HG03025 (cell line): ENCODE data around the gene PLD3.

Source experiments
- ATAC-seq: cut with Tn5 transposase; IDR thresholded peaks from one replicate; pipeline ENCODE4 v1.9.1; 2021; ENCODE audit warnings: mild to moderate bottlenecking, moderate library complexity; ENCODE audit not compliant: unreplicated experiment, low FRiP score

The PLD3 gene, protein sequence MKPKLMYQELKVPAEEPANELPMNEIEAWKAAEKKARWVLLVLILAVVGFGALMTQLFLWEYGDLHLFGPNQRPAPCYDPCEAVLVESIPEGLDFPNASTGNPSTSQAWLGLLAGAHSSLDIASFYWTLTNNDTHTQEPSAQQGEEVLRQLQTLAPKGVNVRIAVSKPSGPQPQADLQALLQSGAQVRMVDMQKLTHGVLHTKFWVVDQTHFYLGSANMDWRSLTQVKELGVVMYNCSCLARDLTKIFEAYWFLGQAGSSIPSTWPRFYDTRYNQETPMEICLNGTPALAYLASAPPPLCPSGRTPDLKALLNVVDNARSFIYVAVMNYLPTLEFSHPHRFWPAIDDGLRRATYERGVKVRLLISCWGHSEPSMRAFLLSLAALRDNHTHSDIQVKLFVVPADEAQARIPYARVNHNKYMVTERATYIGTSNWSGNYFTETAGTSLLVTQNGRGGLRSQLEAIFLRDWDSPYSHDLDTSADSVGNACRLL

DNA sequence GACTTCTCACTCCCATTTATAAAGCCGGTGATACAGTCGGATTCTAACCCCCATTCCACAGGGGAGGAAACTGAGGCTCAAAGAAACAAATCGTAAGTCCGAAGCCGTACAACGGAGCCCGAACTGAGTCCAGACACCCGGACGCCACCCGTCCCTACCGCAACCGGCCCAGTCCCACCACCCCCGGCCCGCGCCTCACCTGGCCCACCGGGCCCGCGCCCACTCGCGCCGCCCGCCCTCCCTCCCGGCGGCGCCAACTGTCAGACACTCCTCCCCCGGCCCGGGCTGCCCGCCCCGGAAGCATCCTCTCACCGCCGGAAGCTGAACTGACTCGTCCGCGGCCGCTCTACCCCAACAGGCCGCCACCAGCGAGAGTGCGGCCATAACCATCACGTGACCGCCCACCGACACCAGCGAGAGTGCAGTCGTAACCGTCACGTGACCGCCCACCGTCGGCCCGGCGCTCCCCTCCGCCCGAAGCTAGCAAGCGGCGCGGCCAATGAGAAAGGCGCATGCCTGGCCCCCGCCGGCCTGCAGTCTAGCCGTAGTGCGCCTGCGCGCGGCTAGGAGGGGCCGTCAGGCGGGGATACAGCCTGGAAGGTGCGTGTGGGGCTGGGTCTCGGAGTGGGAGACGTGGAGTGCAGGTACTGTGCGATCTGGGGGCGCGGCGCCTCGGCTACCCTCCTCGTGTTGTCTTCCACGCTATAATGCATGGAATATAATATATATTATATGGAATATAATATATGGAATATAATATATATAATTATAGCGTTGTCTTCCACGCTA, at the start of gene PLD3, which contains the start of gene C19orf47:
TSS of gene PLD3 (plus strand) at position 571 of the 789 bp plus-strand sequence. CDS start 17,789 bp downstream, outside the sequence.
TSS of gene C19orf47 (minus strand) at position 273 of the 789 bp plus-strand sequence. CDS start 6,540 bp downstream, outside the sequence.
- ATAC-seq = peak; percentile 93

DNA sequence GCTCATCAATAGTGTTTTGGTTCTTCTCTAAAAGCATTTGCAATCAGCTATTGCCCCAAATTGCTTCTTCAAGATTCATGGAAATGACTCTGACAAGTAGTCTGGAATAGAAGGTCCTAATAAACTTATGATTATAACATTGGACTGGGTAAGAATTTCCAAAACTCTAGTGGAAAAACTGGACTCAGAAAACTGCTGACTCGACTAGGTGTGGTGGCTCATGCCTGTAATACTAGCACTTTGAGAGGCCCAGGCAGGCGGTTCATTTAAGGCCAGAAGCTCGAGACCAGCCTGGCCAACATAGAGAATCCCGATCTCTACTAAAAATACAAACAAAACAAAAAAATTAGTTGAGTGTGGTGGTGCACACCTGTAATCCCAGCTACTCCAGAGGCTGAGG, 47.8 kb upstream of the PLD3 start:
- no peak for ATAC-seq

DNA sequence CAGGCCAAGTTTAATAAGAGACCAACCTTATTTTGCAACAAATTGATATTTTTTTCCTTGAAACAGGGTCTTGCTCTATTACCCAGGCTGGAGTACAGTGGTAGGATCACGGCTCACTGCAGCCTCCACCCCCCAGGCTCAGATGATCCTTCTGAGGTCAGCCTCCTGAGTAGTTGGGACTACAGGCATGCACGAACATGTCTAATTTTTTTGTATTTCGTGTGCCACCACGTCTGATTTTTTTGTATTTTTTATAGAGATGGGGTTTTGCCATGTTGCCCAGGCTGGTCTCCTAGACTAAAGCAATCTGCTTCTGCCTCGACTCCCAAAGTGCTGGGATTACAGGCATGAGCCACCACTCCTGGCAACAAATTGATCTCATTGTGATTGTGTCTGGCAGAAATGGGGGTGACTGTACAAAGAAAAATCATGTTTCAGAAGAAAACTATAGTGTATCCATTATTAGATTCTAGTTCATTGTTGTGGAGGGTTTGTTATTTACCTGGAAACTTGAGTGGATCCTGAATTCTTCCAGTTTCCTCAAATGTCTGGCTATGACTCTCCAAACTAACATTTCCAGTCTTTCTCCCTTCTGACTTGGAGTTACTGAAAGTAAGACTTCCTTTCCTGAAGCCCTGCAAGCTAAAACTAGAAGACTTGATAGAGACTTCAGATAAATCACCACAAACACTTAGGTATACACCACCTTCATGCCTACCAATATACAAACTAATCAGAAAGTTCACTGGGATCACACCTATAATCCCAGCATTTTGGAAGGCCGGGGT, 46.1 kb upstream of the PLD3 start:
- ATAC-seq = no peak

DNA sequence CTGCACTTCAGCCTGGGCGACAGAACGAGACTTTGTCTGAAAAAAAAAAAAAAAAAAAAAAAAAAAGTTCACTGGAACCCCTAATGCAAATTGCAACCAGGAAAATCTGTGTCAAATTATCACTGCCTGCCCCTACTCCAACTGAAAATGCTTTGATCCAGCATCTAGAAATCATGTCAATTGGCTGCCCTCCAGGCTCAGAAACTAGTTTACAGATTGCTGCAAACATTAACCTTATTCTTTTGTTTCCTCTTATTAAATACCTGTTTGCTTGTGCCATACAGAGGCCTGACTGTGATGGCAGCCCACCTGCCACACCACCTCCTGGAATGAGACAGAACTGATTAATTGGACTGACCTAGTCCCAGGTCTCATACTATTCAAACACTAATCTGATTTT, 44.7 kb upstream of the PLD3 start:
- no peak for ATAC-seq

DNA sequence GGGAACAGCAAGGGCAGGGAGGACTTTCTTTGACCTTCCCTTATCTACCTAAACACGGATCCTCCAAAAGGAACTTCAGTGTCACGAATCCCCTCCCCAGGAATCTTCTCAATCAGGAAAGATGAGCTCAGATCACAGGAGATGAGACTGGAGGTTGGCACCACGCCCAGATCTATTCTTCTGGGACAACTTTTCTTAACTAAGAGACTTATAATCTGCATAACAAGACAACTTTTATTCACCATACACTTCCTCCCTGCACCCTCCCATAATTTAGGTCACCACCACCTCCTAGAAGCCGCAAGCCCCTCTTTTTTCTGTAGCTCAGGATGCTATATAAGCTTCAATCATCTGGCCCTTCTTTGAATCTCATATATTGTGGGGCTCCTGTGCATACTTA, 44.2 kb upstream of the PLD3 start:
- no peak for ATAC-seq

DNA sequence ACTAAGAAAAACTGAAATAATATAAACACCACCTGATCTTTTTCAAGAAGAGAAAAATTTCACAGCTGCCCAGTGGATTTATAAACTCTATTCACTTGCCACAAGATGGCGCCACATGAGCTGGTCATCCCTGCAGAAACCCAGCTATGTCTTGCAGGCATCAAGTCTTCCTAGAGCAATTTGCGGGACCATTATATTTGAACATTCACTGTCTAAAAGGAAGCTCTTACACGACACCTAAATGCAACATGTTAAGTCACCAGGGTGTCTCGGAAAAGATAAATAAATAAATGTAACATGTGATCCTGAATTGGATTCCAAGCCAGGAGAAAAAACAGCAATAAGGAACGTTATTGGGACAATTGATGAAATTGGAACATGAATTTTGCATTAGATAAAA, 43.1 kb upstream of the PLD3 start:
- no peak for ATAC-seq

DNA sequence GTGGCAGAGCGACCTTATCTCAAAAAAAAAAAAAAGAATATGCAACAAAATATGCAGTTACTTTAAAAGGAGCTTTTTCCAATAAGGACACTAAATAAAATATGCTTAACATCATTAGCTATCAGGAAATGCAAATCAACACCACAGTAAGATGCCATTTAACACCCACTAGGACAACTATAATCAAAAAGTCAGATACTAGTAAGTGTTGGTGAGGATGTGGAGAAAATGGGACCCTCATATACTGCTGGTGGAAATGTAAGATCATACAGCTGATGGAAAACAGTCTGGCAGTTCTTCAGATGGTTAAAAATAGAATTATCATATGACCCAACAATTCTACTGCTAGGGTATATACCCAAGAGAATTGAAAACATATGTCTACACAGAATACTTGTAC, 38.8 kb upstream of the PLD3 start:
- ATAC-seq = no peak

DNA sequence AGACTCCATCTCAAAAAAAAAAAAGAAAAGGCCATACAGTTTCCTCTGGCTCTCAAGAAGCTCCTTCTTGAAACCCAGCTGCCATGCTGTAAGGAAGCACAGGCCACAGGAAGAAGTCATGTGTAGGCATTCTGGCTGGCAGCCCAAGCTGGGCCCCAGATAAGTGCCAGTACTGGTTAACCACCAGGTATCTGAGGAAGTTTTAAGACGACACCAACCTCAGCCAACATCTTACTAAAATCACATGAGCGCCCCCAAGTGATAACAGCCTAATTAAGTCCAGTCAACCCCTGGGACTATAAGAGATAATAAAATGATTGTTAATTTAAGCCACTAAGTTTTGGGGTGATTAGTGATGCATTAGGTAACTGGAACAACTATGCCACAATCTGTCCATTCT, 36.0 kb upstream of the PLD3 start:
- no peak for ATAC-seq

DNA sequence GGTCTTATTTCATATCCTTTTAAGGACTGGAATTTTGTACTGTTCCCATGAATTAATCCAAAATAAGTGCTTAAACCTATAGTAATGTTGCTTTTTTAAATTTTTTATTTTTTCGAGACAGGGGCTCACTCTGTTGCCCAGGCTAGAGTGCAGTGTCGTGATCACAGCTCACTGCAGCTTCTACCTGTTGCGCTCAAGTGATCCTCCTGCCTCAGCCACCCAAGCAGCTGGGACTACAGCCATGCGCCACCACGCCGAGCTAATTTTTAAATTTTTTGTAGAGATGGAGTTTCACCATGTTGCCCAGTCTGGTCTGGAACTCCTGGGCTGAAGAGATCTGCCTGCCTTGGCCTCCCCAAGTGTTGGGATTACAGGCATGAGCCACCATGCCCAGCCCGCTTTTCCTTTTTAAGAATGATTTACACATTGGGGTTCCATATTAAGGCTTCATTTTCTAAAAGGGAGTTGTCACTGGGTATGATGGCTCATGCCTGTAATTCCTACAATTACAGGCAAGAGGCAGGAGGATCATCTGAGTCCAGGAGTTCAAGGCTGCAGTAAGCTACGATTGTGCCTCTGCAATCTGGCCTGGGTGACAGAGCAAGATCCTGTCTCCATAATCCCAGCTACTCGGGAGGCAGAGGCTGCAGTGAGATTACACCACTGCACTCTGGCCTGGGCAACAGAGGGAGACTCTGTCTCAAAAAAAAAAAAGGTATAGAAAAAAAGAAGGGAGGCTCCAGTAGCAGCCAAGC, 35.1 kb upstream of the PLD3 start:
- no peak for ATAC-seq

DNA sequence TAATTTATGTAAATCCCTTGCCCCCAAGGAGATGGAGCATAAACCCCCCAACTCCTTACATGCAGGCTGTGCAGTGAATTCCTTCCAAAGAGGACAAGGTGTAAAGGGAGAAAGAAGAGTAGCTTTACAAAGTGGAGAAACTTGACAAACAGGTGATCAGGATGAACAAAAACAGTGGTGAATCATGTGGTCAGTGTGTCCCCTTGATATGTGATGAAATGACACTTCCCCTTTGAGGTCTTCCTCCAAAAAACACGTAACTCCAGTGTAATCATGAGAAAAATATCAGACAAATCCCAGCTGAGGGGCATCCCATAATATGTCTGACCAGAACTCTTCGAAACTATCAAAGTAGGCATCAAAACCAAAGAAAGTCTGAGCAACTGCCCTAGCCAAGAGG, 33.8 kb upstream of the PLD3 start:
- no peak for ATAC-seq

DNA sequence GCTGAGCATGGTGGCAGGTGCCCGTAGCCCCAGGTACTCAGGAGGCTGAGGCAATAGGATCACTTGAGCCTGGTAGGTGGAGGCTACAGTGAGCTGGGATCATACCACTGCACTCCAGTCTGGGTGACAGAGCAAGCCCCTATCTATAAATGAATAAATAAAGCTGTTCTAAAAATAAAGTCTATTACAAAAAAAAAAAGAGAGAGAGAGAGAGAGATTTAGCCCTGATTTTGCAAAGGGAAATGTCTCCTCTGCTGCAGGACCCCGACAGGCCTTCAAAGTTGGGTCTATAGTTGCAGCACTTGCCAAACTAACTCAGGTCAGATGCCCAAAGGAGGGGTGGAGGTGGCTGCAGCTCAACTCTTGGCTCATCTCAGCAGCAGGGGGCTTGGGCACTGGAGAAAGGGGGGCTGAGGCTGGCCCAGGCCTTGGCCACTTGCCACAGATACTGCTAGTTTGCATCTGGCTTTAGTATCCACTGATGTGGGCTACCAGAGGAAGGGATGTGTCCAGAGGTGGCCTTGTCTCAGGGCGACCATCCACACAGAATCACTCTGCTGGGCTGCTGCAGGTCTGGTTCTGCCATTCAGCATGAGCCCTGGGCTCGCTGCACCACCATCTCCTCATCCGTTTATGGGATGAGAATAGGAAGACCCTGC, 32.6 kb upstream of the PLD3 start:
- no peak for ATAC-seq

DNA sequence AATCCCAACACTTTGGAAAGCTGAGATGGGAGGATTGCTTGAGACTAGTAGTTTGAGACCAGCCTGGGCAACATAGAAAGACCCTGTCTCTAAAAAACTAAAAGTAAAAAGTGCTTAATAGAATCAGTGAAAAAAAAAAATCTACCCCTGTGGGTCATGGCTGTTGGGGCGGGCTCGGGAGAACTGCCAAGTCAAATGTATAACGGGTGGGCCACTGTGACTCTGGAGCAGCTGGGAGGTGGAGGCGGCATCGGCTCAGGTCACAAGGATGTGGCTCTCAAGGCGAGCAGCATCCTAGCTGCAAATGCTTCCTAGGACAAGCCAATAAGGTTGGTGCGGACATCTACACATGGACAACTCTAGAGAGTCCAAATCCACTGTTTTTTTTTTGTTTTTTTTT, 31.2 kb upstream of the PLD3 start:
- ATAC-seq = no peak

DNA sequence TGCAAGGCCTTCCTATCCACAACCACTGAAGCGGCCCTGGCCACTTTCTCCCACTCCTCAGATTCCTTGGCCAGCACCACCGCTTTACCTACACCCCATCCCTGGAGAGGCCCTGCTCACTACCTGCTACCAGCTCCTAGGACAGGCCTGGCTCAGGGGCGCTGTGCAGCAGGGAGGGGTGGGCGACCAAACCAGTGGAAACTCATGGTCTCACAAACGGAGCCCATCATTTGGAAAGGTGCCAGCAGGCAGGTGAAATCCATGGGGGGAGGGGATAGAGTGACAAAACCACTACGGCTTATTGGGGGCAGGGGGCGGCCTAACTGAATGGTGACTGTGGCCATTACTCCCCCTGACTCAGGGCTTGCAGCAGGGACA, 27.9 kb upstream of the PLD3 start:
- no peak for ATAC-seq

DNA sequence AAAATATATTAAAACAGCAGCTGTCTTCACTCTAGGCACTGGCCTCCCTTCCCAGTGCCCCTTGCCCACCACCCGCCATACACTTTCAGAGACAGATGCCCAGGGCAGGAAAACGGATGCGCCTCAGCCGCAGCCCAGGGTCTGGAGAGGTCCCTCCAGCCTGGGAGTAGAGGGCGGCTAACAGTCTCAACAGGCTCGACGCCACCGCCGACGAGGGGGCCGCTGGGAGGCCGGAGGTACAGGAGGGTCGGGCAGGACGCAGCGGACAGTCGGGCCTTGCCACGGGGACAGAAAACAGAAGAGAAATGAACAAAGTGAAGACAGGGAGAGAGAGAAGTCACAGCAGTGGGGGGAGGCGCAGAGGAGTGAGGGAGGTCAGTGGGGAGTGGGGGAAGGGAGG, 27.4 kb upstream of the PLD3 start:
- no peak for ATAC-seq

DNA sequence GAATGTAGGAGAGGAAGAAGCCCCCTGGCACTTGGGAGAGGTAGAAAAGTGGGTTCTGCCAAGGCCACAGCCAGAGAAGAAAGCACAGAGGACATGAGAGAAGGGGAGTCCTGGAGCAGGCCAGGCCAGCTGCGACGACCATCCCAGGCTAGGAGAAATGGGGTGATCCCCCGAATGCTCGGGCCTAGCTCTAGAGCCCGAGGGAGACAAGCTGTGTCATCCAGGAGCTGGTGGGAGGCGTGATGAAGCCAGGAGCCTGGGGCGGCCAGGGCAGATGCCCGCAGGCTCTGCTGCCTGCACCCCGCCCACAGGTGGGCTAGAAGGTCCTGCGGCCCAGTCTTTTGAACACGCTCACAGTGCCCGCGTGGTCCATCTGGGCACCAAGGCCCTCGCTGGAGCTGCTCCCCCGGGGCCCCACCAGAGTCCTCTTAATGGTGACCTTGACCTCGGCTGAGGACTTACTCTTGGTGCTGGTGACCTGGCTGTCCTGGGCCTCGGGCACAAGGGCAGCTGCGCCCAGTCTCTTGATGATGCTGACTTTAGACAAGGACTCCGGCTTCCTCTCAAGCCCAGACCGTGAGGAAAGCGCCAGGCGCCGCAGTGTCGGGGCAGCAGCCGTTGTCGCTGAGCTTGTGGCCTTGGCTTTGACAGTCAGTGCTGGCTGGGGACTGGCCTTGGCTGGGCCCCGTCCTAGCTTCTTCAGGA, 26.8 kb upstream of the PLD3 start:
- ATAC-seq = no peak

DNA sequence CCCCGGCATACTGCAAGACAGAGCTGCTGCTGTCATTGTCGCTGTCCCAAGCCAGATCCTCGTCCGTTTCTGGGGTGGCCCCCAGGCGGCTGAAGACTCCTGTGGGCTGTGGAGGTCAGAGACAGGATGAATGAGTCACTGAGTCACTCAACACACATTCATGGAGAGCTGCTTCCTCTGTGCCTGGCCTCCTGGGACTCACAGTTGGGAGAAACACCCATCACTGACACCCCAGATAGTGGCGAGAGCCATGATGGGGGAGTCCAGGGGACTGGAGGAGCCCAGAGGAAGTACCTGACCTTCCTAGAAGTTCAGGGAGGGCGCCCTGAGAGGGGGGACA, 26.3 kb upstream of the PLD3 start:
- no peak for ATAC-seq

DNA sequence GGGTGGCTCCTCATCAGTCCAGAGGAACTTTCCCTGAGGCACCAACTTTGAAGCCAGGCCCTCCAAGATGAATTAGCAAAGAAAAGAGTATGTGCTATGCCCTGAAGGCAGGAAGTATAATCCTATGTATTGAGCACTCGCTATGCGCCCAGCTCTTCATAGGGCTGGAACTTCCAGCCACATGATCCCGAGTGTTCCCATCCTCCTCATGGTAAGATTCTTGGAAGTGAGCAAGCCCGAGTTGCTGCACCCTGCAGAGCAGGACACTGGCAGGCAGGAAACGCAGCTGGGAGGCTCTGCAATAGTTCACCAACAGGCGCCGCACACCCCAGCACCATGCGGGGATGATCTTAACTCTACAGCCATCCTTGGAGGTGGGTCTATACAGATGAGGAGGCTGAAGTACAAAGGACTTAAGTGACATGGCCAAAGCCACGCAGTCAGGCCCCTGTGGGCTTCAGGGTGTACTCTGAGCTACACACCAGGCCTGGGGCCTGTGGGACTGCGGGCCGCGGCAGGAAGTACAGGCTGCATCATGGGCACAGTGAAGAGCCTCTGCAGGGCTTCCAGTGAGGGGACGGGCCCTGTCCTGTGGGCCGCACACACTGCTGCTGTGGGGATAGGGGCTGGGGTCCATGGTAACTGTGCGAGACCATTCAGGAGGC, 25.4 kb upstream of the PLD3 start:
- ATAC-seq = no peak

DNA sequence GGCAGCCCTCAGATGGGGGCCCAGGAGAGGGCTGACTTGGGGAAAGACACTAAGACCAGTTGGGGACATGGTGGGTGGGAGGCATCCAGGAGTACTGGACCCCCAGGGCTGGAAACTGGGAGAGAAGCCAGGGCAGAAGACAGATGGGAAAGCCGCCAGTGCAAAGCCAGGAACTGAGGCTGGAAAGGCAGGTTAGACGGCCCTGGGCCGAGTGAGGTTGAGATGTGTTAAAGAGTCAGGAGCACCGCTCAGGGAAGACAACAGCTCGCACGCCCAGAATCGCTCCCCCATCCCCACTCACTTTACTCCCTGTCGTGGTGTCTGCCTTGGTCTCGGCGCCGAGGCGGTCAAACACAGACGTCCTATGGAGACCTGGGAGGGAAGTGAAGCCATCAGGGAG, 24.8 kb upstream of the PLD3 start:
- no peak for ATAC-seq

DNA sequence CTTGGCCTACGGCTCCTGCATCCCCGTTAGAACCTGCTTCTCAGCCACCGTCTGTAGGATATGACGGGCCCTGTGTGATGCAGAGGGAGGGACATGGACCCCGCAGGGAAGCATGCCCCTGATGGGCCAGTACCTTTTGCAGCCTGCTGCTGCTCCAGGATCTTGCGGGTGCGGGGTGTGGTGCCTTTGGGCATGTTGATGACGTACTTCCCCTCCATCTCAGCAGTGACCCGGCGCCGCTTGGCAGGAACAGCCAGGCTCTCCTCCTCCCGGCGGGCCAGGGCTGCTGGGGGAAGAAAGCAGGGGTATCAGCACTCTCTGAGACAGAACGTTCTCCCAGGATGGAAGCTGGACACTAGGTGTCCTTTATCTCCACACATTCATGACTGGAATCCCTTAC, 22.3 kb upstream of the PLD3 start:
- no peak for ATAC-seq
